Activated B cell treated with CpG ODN at 0.5 μM for 24 hours (primary cell): Measurements from ENCODE around the gene TIMP4. TPM values are rescaled to one million over a fixed set of nuclear protein-coding genes. Genes with fewer than 3 reads are reported as not detected.

ENCODE experiments used
- ATAC-seq: fragments of 200-7000 bp; cut with Tn5 transposase; one replicate; pipeline ENCODE4 v1.10.0; 2021; ENCODE audit warnings: low read depth, mild to moderate bottlenecking, moderate library complexity
- CTCF ChIA-PET: fragments of 350-600 bp; sonication (Branson Sonifier 250); formaldehyde crosslinking; loops from one replicate; lab custom pipeline; 2021; ENCODE audit warnings: antibody characterized with exemption; lab: Charles Lee
- POLR2A ChIA-PET: fragments of 350-600 bp; sonication (Branson Sonifier 250); formaldehyde crosslinking; loops from one replicate; lab custom pipeline; 2021; ENCODE audit warnings: antibody characterized with exemption; lab: Charles Lee
- DNase-seq: peaks from one replicate; pipeline ENCODE4 v3.0.0; 2022
- H3K27ac Mint-ChIP-seq: one replicate; pipeline ENCODE4 v1.8.0; 2020; ENCODE audit warnings: mixed read lengths
- H3K27me3 Mint-ChIP-seq: one replicate; pipeline ENCODE4 v1.8.0; 2021; ENCODE audit warnings: mixed read lengths
- H3K36me3 Mint-ChIP-seq: one replicate; pipeline ENCODE4 v1.8.0; 2021; ENCODE audit warnings: low read depth, mixed read lengths
- H3K4me1 Mint-ChIP-seq: one replicate; pipeline ENCODE4 v1.8.0; 2021; ENCODE audit warnings: mixed read lengths
- H3K4me3 Mint-ChIP-seq: one replicate; pipeline ENCODE4 v1.8.0; 2020; ENCODE audit warnings: mild to moderate bottlenecking, mixed read lengths
- H3K9me3 Mint-ChIP-seq: one replicate; pipeline ENCODE4 v1.8.0; 2020; ENCODE audit warnings: mixed read lengths
- intact Hi-C: fragments of 100-400 bp; cut with micrococcal nuclease; formaldehyde crosslinking; loops from one replicate; pipeline ENCODE4 v1.15.1; 2024
- total RNA-seq: library from RNA; stranded (reverse); gene quantifications from 2 replicates; pipeline ENCODE4 v1.2.3, GENCODE V29; 2022
- TF ChIP-seq, protein P1 (sequence below): fragments of 200-600 bp; IDR thresholded peaks from one replicate; pipeline ENCODE4 v1.8.0; 2022; ENCODE audit warnings: antibody characterized with exemption, mild to moderate bottlenecking

Gene TIMP4
- total RNA-seq, 1 donor from 2014 or later = not detected

GRCh38 chr3:12125772-12126171 is 32.9 kb downstream of the TIMP4 start:
- H3K4me1 Mint-ChIP-seq = peaks cover 1% of the 10 kb centered on the region
- no peak for ATAC-seq
- H3K27ac Mint-ChIP-seq = no peak overlapping the region
- intact Hi-C loops = no loop called here
- H3K4me3 Mint-ChIP-seq = no peak overlapping the region
- ChIA-PET POLR2A (no interaction called here), CTCF (no interaction called here)
- no peaks in the 10 kb centered on the region for H3K36me3 Mint-ChIP-seq
- H3K27me3 Mint-ChIP-seq = peaks cover 16% of the 10 kb centered on the region
- DNase-seq = no peak
- TF ChIP-seq, protein P1, sequence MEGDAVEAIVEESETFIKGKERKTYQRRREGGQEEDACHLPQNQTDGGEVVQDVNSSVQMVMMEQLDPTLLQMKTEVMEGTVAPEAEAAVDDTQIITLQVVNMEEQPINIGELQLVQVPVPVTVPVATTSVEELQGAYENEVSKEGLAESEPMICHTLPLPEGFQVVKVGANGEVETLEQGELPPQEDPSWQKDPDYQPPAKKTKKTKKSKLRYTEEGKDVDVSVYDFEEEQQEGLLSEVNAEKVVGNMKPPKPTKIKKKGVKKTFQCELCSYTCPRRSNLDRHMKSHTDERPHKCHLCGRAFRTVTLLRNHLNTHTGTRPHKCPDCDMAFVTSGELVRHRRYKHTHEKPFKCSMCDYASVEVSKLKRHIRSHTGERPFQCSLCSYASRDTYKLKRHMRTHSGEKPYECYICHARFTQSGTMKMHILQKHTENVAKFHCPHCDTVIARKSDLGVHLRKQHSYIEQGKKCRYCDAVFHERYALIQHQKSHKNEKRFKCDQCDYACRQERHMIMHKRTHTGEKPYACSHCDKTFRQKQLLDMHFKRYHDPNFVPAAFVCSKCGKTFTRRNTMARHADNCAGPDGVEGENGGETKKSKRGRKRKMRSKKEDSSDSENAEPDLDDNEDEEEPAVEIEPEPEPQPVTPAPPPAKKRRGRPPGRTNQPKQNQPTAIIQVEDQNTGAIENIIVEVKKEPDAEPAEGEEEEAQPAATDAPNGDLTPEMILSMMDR = no peak
- no peaks in the 10 kb centered on the region for H3K9me3 Mint-ChIP-seq

- H3K27ac Mint-ChIP-seq = no peak overlapping the region
- intact Hi-C loops = no loop called here
Measured at GRCh38 chr3:12121466-12121865, 37.2 kb downstream of the TIMP4 start.

GRCh38 chr3:12120374-12121140 is 38.2 kb downstream of the TIMP4 start:
- Mint-ChIP-seq H3K27ac (no peak overlapping the region), H3K9me3 (no peaks in the 10 kb centered on the region), H3K36me3 (no peaks in the 10 kb centered on the region), H3K4me1 (peaks cover 8% of the 10 kb centered on the region), H3K27me3 (peaks cover 11% of the 10 kb centered on the region), H3K4me3 (no peak overlapping the region)
- POLR2A ChIA-PET = no interaction called here
- ATAC-seq (no peak), DNase-seq (no peak)
- CTCF ChIA-PET = no interaction called here
- intact Hi-C loops = no loop called here
- TF ChIP-seq, protein P1 = no peak

More at GRCh38 chr3:12121466-12121865, 37.2 kb downstream of the TIMP4 start:
- H3K27me3 Mint-ChIP-seq = peaks cover 5% of the 10 kb centered on the region
- H3K36me3 Mint-ChIP-seq = no peaks in the 10 kb centered on the region
- no peak for ATAC-seq
- no peak for DNase-seq
- H3K4me3 Mint-ChIP-seq = no peak overlapping the region
- no peaks in the 10 kb centered on the region for H3K9me3 Mint-ChIP-seq
- CTCF ChIA-PET = no interaction called here
- POLR2A ChIA-PET = no interaction called here
- peaks cover 8% of the 10 kb centered on the region for H3K4me1 Mint-ChIP-seq
- TF ChIP-seq, protein P1 = no peak

GRCh38 chr3:12117473-12117872 is 41.2 kb downstream of the TIMP4 start:
- ChIA-PET POLR2A (no interaction called here), CTCF (no interaction called here)
- ATAC-seq = no peak
- intact Hi-C loops = no loop called here
- no peak for DNase-seq
- Mint-ChIP-seq H3K27ac (no peak overlapping the region), H3K4me1 (peaks cover 8% of the 10 kb centered on the region), H3K27me3 (peaks cover 12% of the 10 kb centered on the region), H3K4me3 (no peak overlapping the region), H3K36me3 (no peaks in the 10 kb centered on the region), H3K9me3 (no peaks in the 10 kb centered on the region)
- TF ChIP-seq, protein P1 = no peak

DNA sequence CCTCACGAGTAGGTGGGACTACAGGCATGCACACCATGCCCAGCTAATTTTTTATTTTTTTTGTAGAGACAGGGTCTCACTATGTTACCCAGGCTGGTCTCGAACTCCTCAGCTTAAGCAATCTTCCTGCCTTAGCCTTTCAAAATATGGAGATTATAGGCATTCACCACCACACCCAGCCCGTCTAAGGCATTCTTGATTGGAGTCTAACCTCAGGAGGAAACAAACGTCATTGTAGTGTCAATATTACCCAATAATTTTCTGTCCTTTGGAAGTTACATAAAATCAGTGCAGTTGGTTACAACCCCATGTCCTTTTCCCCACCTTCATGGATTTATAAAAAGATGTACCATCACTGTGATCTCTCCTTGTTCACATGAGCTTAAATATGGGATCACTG is 41.8 kb downstream of the TIMP4 start:
- peaks cover 12% of the 10 kb centered on the region for H3K27me3 Mint-ChIP-seq
- no peaks in the 10 kb centered on the region for H3K36me3 Mint-ChIP-seq
- H3K4me1 Mint-ChIP-seq = peaks cover 8% of the 10 kb centered on the region
- no peak overlapping the region for H3K27ac Mint-ChIP-seq
- DNase-seq (no peak), ATAC-seq (no peak)
- POLR2A ChIA-PET = no interaction called here
- H3K9me3 Mint-ChIP-seq = peaks cover under 1% of the 10 kb centered on the region
- TF ChIP-seq, protein P1 = no peak
- CTCF ChIA-PET = no interaction called here
- intact Hi-C loops = no loop called here
- no peak overlapping the region for H3K4me3 Mint-ChIP-seq
